ENCODE data around the gene GM2A.
A peak's percentile ranks its signal among the peaks of the same experiment; 100 is the strongest.

- TF ChIP-seq, protein P1, sequence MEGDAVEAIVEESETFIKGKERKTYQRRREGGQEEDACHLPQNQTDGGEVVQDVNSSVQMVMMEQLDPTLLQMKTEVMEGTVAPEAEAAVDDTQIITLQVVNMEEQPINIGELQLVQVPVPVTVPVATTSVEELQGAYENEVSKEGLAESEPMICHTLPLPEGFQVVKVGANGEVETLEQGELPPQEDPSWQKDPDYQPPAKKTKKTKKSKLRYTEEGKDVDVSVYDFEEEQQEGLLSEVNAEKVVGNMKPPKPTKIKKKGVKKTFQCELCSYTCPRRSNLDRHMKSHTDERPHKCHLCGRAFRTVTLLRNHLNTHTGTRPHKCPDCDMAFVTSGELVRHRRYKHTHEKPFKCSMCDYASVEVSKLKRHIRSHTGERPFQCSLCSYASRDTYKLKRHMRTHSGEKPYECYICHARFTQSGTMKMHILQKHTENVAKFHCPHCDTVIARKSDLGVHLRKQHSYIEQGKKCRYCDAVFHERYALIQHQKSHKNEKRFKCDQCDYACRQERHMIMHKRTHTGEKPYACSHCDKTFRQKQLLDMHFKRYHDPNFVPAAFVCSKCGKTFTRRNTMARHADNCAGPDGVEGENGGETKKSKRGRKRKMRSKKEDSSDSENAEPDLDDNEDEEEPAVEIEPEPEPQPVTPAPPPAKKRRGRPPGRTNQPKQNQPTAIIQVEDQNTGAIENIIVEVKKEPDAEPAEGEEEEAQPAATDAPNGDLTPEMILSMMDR (IDR thresholded peaks at IDR 0.05; ENCODE audit: low read depth, low read length, poor library complexity, severe bottlenecking) = peak; percentile 23
- TF ChIP-seq EZH2phosphoT487 (IDR thresholded peaks at IDR 0.05; ENCODE audit: borderline replicate concordance, low read length) = no peak
Measured at GRCh38 chr5:151225071-151225470, 27.9 kb upstream of the GM2A start.

Measured in DOHH2 (cell line).